ENCODE results near the gene GPR132.

GPR132 gene

GRCh38 chr14:105023791-105024480 lies 41.3 kb downstream of the GPR132 start:
- in situ Hi-C loops (cut with HindIII; ENCODE audit: low sequenced_read_pairs): no loop called here

GRCh38 chr14:105023144-105023543 lies 42.1 kb downstream of the GPR132 start:
- in situ Hi-C loops (cut with HindIII; ENCODE audit: low sequenced_read_pairs): no loop called here

GRCh38 chr14:105022276-105022670 lies 43.0 kb downstream of the GPR132 start:
- in situ Hi-C loops (cut with HindIII; ENCODE audit: low sequenced_read_pairs): no loop called here

- in situ Hi-C loops (cut with HindIII; ENCODE audit: low sequenced_read_pairs): no loop called here
Measured at GRCh38 chr14:105021656-105022275, 43.5 kb downstream of the GPR132 start.

- in situ Hi-C loops (cut with HindIII; ENCODE audit: low sequenced_read_pairs): no loop called here
Measured at GRCh38 chr14:105020815-105021655, 44.2 kb downstream of the GPR132 start, which contains the start of gene CDCA4. Gene CDCA4, minus strand, starts transcription at chr14:105021083. Its CDS starts 9,154 bp downstream, at chr14:105011929.

GRCh38 chr14:105019861-105020814 lies 45.1 kb downstream of the GPR132 start:
- in situ Hi-C loops (cut with HindIII; ENCODE audit: low sequenced_read_pairs): no loop called here

GRCh38 chr14:105018414-105018813 lies 46.8 kb downstream of the GPR132 start:
- in situ Hi-C loops (cut with HindIII; ENCODE audit: low sequenced_read_pairs): no loop called here

GRCh38 chr14:105015905-105016304 lies 49.3 kb downstream of the GPR132 start:
- in situ Hi-C loops (cut with HindIII; ENCODE audit: low sequenced_read_pairs): no loop called here

- in situ Hi-C loops (cut with HindIII; ENCODE audit: low sequenced_read_pairs): no loop called here
Measured at GRCh38 chr14:105015242-105015641, 50.0 kb downstream of the GPR132 start.

GRCh38 chr14:105014631-105015030 lies 50.6 kb downstream of the GPR132 start:
- in situ Hi-C loops (cut with HindIII; ENCODE audit: low sequenced_read_pairs): no loop called here

- in situ Hi-C loops (cut with HindIII; ENCODE audit: low sequenced_read_pairs): no loop called here
Measured at GRCh38 chr14:105014032-105014431, 51.2 kb downstream of the GPR132 start.

GRCh38 chr14:105013150-105013785 lies 52.0 kb downstream of the GPR132 start:
- in situ Hi-C loops (cut with HindIII; ENCODE audit: low sequenced_read_pairs): no loop called here

GRCh38 chr14:105012171-105012985 lies 52.9 kb downstream of the GPR132 start:
- in situ Hi-C loops (cut with HindIII; ENCODE audit: low sequenced_read_pairs): no loop called here

- in situ Hi-C loops (cut with HindIII; ENCODE audit: low sequenced_read_pairs): no loop called here
Measured at GRCh38 chr14:105011312-105011990, 53.8 kb downstream of the GPR132 start.

- in situ Hi-C loops (cut with HindIII; ENCODE audit: low sequenced_read_pairs): no loop called here
Measured at GRCh38 chr14:105010891-105011291, 54.3 kb downstream of the GPR132 start.

GRCh38 chr14:105010106-105010505 lies 55.1 kb downstream of the GPR132 start:
- in situ Hi-C loops (cut with HindIII; ENCODE audit: low sequenced_read_pairs): no loop called here

GRCh38 chr14:105007593-105008264 lies 57.5 kb downstream of the GPR132 start:
- in situ Hi-C loops (cut with HindIII; ENCODE audit: low sequenced_read_pairs): no loop called here
